SK-N-SH (cell line): Measurements from ENCODE around the gene PTGIR.

ENCODE experiments used
- CHD2 ChIP-seq: fragments of 150-350 bp; IDR thresholded peaks from 2 replicates; pipeline ENCODE4 v1.6.1; 2018; ENCODE audit warnings: low read length; ENCODE audit not compliant: partially characterized antibody
- FOXM1 ChIP-seq: IDR thresholded peaks from 2 replicates; pipeline ENCODE4 v1.4.0; 2012; ENCODE audit warnings: low read depth, mild to moderate bottlenecking
- RAD21 ChIP-seq: IDR thresholded peaks from 2 replicates; pipeline ENCODE4 v1.6.1; 2012; ENCODE audit warnings: mild to moderate bottlenecking, low read length
- TF ChIP-seq, protein P1 (sequence below): fragments of 200-600 bp; sonication (generic); IDR thresholded peaks from 2 replicates; pipeline ENCODE4 v1.6.1; 2017; ENCODE audit warnings: antibody characterized with exemption, mild to moderate bottlenecking, moderate library complexity

DNA sequence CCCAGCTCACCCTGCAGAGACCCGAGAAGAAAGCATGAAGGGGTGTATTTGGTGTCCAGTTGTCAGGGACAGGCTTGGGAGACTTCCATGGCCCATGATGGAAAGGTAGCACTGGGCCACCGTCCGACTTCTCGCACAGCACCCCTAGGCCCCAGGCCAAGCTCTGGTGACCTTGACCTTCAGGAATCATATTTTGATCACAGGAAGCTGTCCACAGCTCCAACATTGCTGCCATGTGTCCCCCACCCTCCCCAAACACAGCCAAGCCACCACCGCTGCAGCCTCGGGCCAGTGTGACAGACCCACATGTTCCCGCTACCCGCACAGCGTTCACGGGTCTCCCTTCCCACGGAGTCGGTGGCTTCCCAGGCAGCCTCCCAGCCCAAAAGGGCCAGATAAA, 842 bp upstream of the PTGIR start:
- TF ChIP-seq, protein P1, sequence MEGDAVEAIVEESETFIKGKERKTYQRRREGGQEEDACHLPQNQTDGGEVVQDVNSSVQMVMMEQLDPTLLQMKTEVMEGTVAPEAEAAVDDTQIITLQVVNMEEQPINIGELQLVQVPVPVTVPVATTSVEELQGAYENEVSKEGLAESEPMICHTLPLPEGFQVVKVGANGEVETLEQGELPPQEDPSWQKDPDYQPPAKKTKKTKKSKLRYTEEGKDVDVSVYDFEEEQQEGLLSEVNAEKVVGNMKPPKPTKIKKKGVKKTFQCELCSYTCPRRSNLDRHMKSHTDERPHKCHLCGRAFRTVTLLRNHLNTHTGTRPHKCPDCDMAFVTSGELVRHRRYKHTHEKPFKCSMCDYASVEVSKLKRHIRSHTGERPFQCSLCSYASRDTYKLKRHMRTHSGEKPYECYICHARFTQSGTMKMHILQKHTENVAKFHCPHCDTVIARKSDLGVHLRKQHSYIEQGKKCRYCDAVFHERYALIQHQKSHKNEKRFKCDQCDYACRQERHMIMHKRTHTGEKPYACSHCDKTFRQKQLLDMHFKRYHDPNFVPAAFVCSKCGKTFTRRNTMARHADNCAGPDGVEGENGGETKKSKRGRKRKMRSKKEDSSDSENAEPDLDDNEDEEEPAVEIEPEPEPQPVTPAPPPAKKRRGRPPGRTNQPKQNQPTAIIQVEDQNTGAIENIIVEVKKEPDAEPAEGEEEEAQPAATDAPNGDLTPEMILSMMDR = no peak
- TF ChIP-seq CHD2 = no peak
- TF ChIP-seq RAD21 = no peak
- TF ChIP-seq FOXM1 = no peak
